HG02973 (cell line): Measurements from ENCODE around the gene DNAJC11.

Experiments
- ATAC-seq: cut with Tn5 transposase; IDR thresholded peaks from one replicate; pipeline ENCODE4 v1.9.1; 2021; ENCODE audit warnings: moderate library complexity; ENCODE audit not compliant: unreplicated experiment

Gene DNAJC11

DNA sequence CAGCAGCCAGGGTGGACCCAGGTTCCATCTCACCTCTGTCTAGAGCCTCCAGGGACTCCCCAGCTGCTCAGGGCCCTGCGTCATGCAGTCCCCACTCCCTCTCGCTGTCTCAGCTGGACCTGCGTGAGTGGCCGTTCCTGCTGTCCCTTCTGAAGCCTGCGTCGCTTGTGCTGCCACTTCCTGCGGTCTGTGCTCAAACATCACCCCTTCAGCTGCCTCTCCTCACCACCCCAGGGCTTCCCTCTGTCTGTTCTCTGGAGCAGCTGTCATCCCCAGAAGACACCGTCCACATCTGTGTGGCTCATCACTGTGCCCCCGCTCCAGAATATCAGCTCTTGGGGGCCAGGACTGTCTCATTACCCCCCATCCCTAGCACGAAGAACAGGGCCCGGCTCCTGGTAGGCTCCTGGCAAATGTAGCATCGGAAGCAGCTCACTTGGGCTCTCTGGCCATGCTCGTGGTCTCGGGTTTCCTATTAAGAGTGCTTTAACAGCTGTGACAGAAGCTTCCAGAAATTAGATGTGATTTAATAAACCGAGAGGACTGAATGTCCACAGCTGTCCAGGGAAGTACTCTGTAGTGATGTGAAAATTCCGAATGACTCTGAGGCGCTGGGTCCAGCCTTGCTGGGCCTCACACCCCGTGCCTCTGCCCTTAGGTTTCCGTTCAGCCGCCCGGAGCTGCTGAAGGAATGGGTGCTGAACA, 73.6 kb downstream of the DNAJC11 start:
- no peak for ATAC-seq

DNA sequence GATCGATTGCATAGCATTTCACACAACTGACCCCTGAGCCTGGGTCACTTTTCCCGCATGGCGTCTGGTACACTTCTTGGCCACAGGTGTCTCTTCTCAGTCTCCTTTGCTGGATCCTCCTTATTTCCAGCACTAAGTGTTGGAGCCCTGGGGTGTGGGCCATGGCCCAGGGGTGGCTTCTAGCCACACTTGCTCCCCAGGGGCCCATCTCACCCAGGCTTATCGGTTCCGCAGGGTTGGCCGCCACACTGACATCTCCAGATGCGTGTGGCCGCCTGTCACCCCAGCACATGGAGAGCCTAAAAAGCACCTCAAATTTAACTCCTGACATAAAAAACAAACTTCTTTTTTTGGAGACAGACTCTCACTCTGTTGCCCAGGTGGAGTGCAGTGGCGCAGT, 74.6 kb downstream of the DNAJC11 start:
- no peak for ATAC-seq

DNA sequence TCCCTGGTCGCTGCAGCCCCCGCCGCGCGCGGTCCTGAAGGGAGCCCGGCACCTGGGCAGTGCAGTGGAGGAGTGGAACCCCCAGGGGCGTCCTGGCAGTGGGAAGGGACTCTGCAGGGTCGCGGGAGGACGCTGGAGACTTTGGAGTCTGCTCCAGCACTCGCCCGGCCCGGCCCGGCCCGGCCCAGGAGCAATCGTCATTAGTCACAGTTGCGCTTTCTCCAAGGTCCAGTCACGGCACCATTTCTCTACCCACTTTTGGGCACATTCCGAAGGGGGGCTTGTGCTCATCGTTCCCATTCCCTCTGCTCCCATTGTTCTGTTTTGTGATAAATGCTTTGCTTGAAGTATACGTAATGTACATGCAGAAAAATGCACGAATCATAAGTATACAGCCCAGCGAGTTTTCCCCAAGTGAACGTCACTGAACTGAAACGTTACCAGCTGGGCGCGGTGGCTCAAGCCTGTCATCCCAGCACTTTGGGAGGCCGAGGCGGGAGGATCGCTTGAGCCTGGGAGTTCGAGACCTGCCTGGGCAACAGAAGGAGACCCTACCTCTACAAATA, 75.9 kb downstream of the DNAJC11 start:
- ATAC-seq = peak; percentile 16

- ATAC-seq = peak; percentile 83
These were observed 76.7 kb downstream of the DNAJC11 start, which contains the start of gene THAP3 for GRCh38 chr1:6624710-6625583. Gene THAP3, plus strand, starts transcription at chr1:6624868. Its CDS starts 351 bp downstream, at chr1:6625219.

GRCh38 chr1:6623269-6623965, 78.2 kb downstream of the DNAJC11 start:
- no peak for ATAC-seq

DNA sequence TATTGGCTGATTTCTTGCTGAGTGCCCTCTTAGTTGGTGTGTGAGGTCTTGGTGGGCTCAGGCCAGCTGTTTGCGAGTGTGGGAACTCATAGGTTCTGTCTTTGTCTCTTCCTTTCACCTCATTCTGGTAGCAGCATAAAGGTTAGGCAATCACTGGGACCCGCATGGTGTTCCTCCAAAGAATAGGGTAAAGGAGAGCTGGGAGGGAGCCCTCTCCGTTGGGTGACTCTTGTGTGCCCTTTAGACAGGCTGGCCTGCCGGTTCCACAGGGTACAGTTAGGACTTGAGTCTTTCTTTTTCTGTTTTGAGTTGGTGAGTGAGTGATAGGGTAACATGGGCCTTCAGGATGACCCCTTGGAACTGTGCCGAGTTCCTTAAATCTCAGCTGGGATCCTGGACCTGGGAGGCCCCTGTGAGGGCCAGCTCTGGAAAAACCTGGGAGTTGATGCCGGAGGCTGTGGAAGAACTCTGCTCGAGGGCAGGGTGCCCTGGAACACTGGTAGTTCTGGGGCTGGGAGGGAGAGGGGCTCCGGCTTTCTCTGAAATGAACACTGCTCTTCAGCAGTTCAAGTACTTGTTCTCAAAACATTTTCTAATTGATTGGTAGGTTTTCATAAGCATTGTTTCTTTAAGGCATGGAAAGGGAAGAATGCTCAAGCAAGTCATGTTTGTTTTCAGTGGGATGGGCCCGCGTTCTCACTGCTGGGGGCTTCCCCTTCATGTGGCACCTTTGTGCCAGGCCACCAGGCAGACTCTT, 79.0 kb downstream of the DNAJC11 start:
- no peak for ATAC-seq

DNA sequence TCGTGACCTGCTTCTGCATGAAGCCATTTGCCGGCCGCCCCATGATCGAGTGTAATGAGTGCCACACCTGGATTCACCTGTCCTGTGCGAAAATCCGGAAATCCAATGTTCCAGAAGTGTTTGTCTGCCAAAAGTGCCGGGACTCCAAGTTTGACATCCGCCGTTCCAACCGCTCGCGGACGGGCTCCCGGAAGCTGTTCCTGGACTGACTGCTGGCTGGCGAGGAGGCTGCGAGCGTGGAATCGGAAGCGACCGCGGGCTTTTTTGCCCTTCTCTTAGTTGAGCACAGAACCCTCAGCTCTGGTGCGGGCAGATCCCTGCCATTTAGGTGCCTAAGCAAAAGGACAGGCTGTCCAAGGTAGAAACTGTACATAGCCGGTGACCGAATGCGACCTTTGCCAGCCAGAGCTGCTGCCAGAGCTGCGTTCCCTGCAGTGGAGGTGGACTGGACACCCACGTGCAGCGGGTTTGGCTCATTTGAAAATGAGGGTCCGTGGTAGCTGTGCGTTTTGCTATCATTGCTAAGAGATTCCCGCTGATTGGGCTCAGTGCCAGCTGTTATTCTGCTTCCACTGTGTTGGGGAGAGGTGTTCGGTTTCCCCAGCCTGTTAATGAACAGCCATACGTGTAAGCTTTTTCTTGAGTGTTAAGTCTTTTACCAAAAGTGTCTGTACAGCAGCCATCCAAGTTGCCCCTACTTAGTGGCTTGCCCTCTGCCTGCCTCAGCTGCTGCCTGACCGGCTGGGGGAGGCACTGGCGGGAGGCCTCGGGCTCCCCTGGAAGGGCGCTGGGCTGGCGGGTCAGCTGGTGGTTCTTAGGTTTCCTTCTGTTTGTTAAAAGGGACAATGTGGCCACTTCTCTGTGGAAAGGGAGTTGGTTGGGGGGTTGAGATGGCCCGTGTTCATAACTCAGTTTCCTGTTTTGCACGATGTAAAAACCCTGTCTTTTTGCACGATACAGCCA, 79.9 kb downstream of the DNAJC11 start:
- ATAC-seq = no peak

GRCh38 chr1:6619045-6619444, 82.6 kb downstream of the DNAJC11 start:
- no peak for ATAC-seq

DNA sequence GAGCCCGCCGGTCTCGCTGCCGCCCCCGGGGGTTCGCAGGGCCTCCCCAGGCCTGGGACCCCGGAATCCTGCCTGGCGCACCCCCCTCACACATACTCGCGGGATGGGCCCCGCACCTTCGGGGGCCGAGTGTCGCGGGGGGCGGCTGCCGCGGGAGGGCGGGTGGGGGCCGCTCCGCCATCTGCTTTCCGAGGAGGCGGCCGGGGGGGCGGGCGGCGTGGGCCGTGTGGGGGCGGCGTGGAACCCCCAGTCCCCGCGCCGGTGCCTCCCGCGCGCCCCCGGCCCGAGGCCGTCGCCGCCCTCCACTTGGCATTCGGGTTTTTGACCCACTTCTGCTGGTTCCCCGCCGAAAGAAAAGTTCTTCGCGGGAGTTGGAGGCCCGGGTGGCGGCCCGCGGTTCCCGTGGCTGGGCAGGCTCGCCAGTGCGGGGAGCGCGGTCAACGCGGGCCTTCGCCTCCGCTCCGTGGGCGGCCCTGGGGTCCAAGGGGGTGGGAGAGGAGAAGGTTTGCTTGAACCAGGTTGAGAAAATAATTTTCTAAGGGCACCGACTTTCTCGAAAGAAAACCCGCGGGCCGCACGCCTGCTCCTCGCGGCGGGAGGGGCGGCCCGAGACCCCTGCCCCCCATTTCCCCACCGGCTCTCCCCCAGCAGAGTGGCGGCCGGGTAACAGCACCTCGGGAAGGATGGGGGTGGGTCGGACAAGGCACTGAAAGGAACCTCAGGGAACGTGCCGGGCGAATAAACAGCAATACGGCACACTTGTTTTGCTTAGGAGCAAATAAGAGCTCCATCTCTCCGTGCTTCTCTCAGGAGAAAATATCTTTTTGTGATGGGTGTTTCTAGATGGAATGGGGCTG, 86.5 kb downstream of the DNAJC11 start:
- ATAC-seq = no peak

GRCh38 chr1:6614019-6614928, 87.3 kb downstream of the DNAJC11 start:
- ATAC-seq = no peak

GRCh38 chr1:6613361-6614018, 88.1 kb downstream of the DNAJC11 start, which contains the start of gene PHF13:
Gene PHF13, plus strand, starts transcription at chr1:6613731. Its CDS starts 336 bp downstream, at chr1:6614067.
- ATAC-seq = peak; percentile 88

GRCh38 chr1:6612641-6613360, 88.8 kb downstream of the DNAJC11 start:
- ATAC-seq = peak; percentile 27

GRCh38 chr1:6603915-6604558, 97.6 kb downstream of the DNAJC11 start:
- no peak for ATAC-seq

DNA sequence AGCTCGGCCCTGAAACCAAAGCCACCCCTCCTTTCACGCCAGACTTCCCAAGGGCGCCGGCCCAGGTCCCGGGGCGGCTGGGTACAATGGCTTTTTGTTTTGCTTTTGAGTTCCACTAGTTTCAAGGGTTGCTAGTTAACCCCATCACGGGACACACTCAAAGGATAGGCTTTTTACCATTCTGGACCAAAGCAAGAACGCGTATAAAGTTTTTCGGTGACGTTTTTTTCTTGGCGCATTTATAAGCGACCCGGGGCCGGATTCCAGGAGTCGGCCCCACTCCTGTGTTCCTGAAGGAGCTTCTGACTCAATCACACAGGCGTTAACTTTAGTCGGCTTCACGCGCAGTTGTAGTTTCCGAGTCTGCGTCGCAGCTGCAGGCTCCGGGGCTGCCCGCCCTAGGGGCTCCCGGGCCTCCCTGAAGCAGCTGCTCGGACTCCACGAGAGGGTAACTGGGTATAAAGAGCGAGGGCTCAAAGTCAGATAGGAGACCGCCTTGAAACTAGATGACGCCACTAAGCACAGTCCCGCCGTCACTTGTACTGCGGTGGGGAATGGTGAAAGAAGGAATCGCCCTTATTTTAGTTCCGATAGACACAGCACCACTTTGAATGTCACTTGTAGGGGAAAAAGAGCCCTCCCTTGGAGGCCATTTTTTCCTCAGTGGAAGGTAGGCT, 98.2 kb downstream of the DNAJC11 start:
- ATAC-seq = peak; percentile 22

DNA sequence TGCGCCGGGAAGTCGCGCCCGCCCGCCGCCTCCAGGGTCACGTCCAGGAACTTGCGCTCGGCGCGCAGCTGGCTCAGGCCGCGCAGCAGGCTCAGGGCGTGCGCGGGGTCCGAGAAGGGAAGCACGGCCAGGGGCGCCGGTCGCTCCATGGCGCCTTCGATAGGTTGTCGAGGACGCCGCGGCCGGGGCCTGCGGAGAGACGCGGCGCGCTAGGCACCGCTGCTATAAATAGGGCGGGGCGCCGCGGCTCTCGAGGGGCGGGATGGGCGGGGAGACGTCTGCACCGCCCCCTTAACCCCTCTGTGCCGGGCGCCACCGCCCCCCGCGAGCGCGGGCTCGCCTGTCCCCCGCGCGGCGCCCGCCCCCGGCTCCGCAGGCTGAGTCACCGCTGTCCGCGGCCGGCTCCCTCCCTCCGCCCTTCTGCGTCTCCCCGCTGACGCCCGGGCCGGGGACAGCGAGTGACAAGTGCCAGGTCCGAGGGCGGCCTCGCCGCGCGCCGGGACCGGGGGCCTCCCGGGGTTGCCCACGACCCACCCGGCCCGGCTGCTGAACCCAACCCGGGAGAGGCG, 98.9 kb downstream of the DNAJC11 start, which contains the start of gene KLHL21:
Gene KLHL21 (minus strand): TSS at position 201 of the 569 bp plus-strand sequence. CDS start 52 bp downstream, at position 149.
- ATAC-seq = peak; percentile 42
